B cell (primary cell): Measurements from ENCODE around the gene NR6A1. TPM values are rescaled to one million over a fixed set of nuclear protein-coding genes. Genes with fewer than 3 reads are reported as not detected.

Source experiments
- ATAC-seq: fragments of 200-7000 bp; cut with Tn5 transposase; one replicate; pipeline ENCODE4 v1.10.0; 2021; ENCODE audit warnings: low read depth, mild to moderate bottlenecking, moderate number of reproducible peaks, moderate library complexity
- CTCF ChIA-PET: fragments of 350-600 bp; sonication (Branson Sonifier 250); formaldehyde crosslinking; loops from one replicate; lab custom pipeline; 2021; ENCODE audit warnings: antibody characterized with exemption, inconsistent platforms; lab: Charles Lee
- POLR2A ChIA-PET: fragments of 350-600 bp; sonication (Branson Sonifier 250); formaldehyde crosslinking; loops from one replicate; lab custom pipeline; 2021; ENCODE audit warnings: antibody characterized with exemption; lab: Charles Lee
- DNase-seq: peaks from one replicate; pipeline ENCODE4 v3.0.0; 2013
- H2AFZ ChIP-seq: 2 replicates; pipeline ENCODE4 v1.6.1; 2012; ENCODE audit warnings: mild to moderate bottlenecking, low read depth, low read length; ENCODE audit not compliant: insufficient read depth, poor library complexity, severe bottlenecking
- H3K27ac ChIP-seq, 2 donors: 1 replicate in 1 of 2; 2 replicates in 1 of 2; pipeline ENCODE4 v1.5.1; 2012 to 2013; ENCODE audit warnings: low read length in 2 of 2, mild to moderate bottlenecking in 2 of 2, moderate library complexity in 1 of 2
- H3K27me3 ChIP-seq, 4 experiments: fragments of 200-600 bp in 1 of 4; sonication (generic) in 1 of 4; replicated peaks in 1 of 4; 1 replicate in 2 of 4; 2 replicates in 2 of 4; pipeline versions ENCODE4 v1.6.1 to v1.7.0; 2013 to 2016; ENCODE audit warnings: low read length in 3 of 4, mild to moderate bottlenecking in 2 of 4, mixed read lengths in 1 of 4, moderate library complexity in 1 of 4; ENCODE audit not compliant: insufficient read depth in 4 of 4, control insufficient read depth in 3 of 4; ENCODE audit errors: control extremely low read depth in 1 of 4
- H3K36me3 ChIP-seq, 2 experiments: replicated peaks in 1 of 2; 1 replicate in 1 of 2; 2 replicates in 1 of 2; pipeline versions ENCODE4 v1.6.1 to v1.7.1; 2013; ENCODE audit warnings: low read length in 1 of 2; ENCODE audit not compliant: insufficient read depth in 2 of 2, control insufficient read depth in 1 of 2; ENCODE audit errors: control extremely low read depth in 1 of 2, extremely low read depth in 1 of 2
- H3K4me1 ChIP-seq, 2 donors: fragments of 200-600 bp in 1 of 2; sonication (generic) in 1 of 2; 1 replicate in 1 of 2; 2 replicates in 1 of 2; pipeline versions ENCODE4 v1.5.1 to v1.6.1; 2013 to 2017; ENCODE audit warnings: low read length in 2 of 2; ENCODE audit not compliant: control insufficient read depth in 2 of 2, insufficient read depth in 2 of 2
- H3K4me2 ChIP-seq: replicated peaks from 2 replicates; pipeline ENCODE3; 2012; ENCODE audit warnings: mild to moderate bottlenecking, low read depth, low read length; ENCODE audit not compliant: poor library complexity, severe bottlenecking
- H3K4me3 ChIP-seq, 5 experiments: fragments of 200-600 bp in 1 of 5; sonication (generic) in 1 of 5; 1 replicate in 3 of 5; 2 replicates in 2 of 5; pipeline versions ENCODE4 v1.5.1 to v1.7.0; 2011 to 2016; ENCODE audit warnings: low read length in 4 of 5, mild to moderate bottlenecking in 4 of 5, low read depth in 2 of 5, control low read depth in 1 of 5, moderate library complexity in 1 of 5; ENCODE audit not compliant: insufficient read depth in 1 of 5; ENCODE audit errors: control extremely low read depth in 1 of 5, extremely low read depth in 1 of 5
- H3K79me2 ChIP-seq: fragments of 200-600 bp; sonication (generic); one replicate; pipeline ENCODE4 v1.6.0; 2016; ENCODE audit warnings: low read length; ENCODE audit not compliant: control insufficient read depth, insufficient read depth
- H3K9ac ChIP-seq: fragments of 200-600 bp; sonication (generic); 2 replicates; pipeline ENCODE4 v1.6.1; 2017; ENCODE audit warnings: mild to moderate bottlenecking, low read length, moderate library complexity
- H3K9me3 ChIP-seq, 3 donors: one replicate each; pipeline versions ENCODE4 v1.6.1 to v1.7.1; 2013; ENCODE audit warnings: low read length in 2 of 3; ENCODE audit not compliant: control insufficient read depth in 2 of 3, insufficient read depth in 1 of 3; ENCODE audit errors: control extremely low read depth in 1 of 3
- H4K20me1 ChIP-seq: 2 replicates; pipeline ENCODE4 v1.6.0; 2012; ENCODE audit warnings: mild to moderate bottlenecking, low read length; ENCODE audit not compliant: insufficient read depth, control insufficient read depth, poor library complexity, severe bottlenecking
- H3K27ac Mint-ChIP-seq: one replicate; pipeline ENCODE4 v1.8.0; 2021; ENCODE audit warnings: mixed read lengths
- H3K27me3 Mint-ChIP-seq: one replicate; pipeline ENCODE4 v1.8.0; 2021; ENCODE audit warnings: mixed read lengths
- H3K4me1 Mint-ChIP-seq: one replicate; pipeline ENCODE4 v1.8.0; 2021; ENCODE audit warnings: mixed read lengths
- H3K4me3 Mint-ChIP-seq: one replicate; pipeline ENCODE4 v1.8.0; 2021; ENCODE audit warnings: mixed read lengths
- H3K9me3 Mint-ChIP-seq: one replicate; pipeline ENCODE4 v1.8.0; 2022; ENCODE audit warnings: mixed read lengths; ENCODE audit not compliant: insufficient read depth
- EZH2 ChIP-seq: IDR thresholded peaks from 2 replicates; pipeline ENCODE4 v1.6.1; 2012; ENCODE audit warnings: borderline replicate concordance, low read depth, mild to moderate bottlenecking, moderate library complexity, low read length; ENCODE audit not compliant: insufficient read depth, poor library complexity, severe bottlenecking
- WGBS: methylation state at CpG from one replicate; pipeline ENCODE4 v1.1.5; 2013; ENCODE audit warnings: missing lambda C conversion rate; ENCODE audit not compliant: insufficient coverage; 5-methylcytosine and 5-hydroxymethylcytosine counted together
- intact Hi-C: fragments of 100-400 bp; cut with micrococcal nuclease; formaldehyde crosslinking; loops from one replicate; pipeline ENCODE4 v1.10.0; 2022
- polyA plus RNA-seq: library from polyadenylated mRNA; depleted of rRNA; stranded (reverse); fragments of >200 nt; gene quantifications from 2 replicates; pipeline ENCODE4 v1.2.3, GENCODE V29; 2012
- total RNA-seq, 2 donors: library from RNA; stranded (reverse); fragments of 120-200 nt in 1 of 2; gene quantifications; 1 replicate in 1 of 2; 2 replicates in 1 of 2; pipeline versions ENCODE4 v1.2.3 to v1.2.4, GENCODE V29; 2013 to 2022
- TF ChIP-seq, protein P1 (sequence below): fragments of 200-600 bp; IDR thresholded peaks from one replicate; pipeline ENCODE4 v1.8.0; 2022; ENCODE audit warnings: antibody characterized with exemption, mild to moderate bottlenecking

NR6A1 gene
- total and polyA plus RNA-seq, 2 donors (not counting 1 experiment from before 2014, with no cell fraction given) = 0.09 to 0.67 TPM

DNA sequence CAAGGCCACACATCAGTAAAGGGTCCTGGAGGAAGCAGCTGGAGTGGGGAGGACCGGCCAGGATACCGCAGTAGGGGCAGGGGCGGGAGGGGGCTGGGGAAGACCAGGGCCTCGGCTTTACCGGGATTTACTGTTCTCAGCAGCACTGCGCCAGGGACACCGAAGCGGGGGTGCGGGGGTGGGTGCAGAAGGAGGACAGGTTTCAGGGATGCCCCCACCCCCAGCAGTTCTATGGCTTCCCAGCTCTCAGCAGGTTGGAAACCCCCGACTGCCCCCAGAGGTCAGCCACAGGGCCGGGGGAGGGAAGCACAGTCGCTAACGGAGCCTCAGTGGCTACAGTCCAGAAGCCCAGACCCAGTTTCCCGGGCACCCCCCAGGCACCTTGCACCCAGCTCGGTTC lies 285.2 kb downstream of the NR6A1 start:
- no peak for TF ChIP-seq EZH2
- TF ChIP-seq, protein P1, sequence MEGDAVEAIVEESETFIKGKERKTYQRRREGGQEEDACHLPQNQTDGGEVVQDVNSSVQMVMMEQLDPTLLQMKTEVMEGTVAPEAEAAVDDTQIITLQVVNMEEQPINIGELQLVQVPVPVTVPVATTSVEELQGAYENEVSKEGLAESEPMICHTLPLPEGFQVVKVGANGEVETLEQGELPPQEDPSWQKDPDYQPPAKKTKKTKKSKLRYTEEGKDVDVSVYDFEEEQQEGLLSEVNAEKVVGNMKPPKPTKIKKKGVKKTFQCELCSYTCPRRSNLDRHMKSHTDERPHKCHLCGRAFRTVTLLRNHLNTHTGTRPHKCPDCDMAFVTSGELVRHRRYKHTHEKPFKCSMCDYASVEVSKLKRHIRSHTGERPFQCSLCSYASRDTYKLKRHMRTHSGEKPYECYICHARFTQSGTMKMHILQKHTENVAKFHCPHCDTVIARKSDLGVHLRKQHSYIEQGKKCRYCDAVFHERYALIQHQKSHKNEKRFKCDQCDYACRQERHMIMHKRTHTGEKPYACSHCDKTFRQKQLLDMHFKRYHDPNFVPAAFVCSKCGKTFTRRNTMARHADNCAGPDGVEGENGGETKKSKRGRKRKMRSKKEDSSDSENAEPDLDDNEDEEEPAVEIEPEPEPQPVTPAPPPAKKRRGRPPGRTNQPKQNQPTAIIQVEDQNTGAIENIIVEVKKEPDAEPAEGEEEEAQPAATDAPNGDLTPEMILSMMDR = no peak
- no peak overlapping the region for H3K9ac ChIP-seq
- CTCF ChIA-PET = no interaction called here
- 87% methylated on average over 8 of the region's 15 CpGs for WGBS
- no peaks in the 10 kb centered on the region for H4K20me1 ChIP-seq
- no peaks in the 10 kb centered on the region for H3K79me2 ChIP-seq
- H3K36me3 ChIP-seq = no peaks in the 10 kb centered on the region
- H3K4me1 ChIP-seq = no peaks in the 10 kb centered on the region
- no peaks in the 10 kb centered on the region for H3K27me3 ChIP-seq
- Mint-ChIP-seq H3K4me3 (no peak overlapping the region), H3K4me1 (no peaks in the 10 kb centered on the region), H3K27ac (no peak overlapping the region), H3K9me3 (no peaks in the 10 kb centered on the region), H3K27me3 (peaks cover 11% of the 10 kb centered on the region)
- ATAC-seq = no peak
- H3K9me3 ChIP-seq = peaks cover 0 to 10% (median 0%) of the 10 kb centered on the region in 3 donors
- H3K4me3 ChIP-seq = no peak overlapping the region
- H3K4me2 ChIP-seq = no peak overlapping the region
- intact Hi-C loops = no loop called here
- no peak overlapping the region for H2AFZ ChIP-seq
- no peak for DNase-seq
- H3K27ac ChIP-seq = no peak overlapping the region
- POLR2A ChIA-PET = no interaction called here

DNA sequence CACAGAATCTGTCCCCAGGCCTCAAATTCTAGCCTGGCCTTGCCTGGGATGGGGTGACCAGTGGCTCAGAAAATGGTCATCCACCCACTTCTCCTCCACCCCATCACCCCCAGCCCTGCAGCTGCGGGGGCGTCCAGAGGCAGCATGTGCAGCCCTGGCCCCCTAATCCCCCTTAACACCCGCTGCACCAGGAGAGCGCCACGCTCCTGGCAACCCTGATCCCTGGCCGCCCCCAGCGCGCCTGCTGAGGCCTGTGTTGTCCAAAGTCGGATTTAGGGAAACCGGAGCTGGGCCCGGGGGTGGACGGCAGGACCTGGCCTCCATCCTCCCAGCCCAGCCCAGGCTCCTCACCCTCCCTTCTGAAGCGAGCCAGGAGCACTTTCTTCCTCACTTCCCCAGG lies 285.9 kb downstream of the NR6A1 start:
- no peak overlapping the region for H3K27ac Mint-ChIP-seq
- POLR2A ChIA-PET = no interaction called here

More for the DNA sequence above, 285.9 kb downstream of the NR6A1 start:
- intact Hi-C loops = no loop called here
- Histone ChIP-seq H3K79me2 (no peaks in the 10 kb centered on the region), H4K20me1 (no peaks in the 10 kb centered on the region), H3K27ac (no peak overlapping the region), H3K4me3 (no peak overlapping the region), H3K36me3 (no peaks in the 10 kb centered on the region), H3K4me1 (no peaks in the 10 kb centered on the region), H2AFZ (no peak overlapping the region), H3K9ac (no peak overlapping the region), H3K4me2 (no peak overlapping the region), H3K27me3 (peaks cover 0 to 2% (median 0%) of the 10 kb centered on the region in 4 experiments), H3K9me3 (peaks cover 0 to 10% (median 0%) of the 10 kb centered on the region in 3 donors)
- no peak overlapping the region for H3K4me3 Mint-ChIP-seq
- no peak for DNase-seq
- peaks cover 9% of the 10 kb centered on the region for H3K27me3 Mint-ChIP-seq
- H3K4me1 Mint-ChIP-seq = no peaks in the 10 kb centered on the region
- TF ChIP-seq, protein P1 = no peak
- TF ChIP-seq EZH2 = no peak
- ATAC-seq = no peak
- CTCF ChIA-PET = no interaction called here
- 94% methylated on average over 9 of the region's 13 CpGs for WGBS
- H3K9me3 Mint-ChIP-seq = no peaks in the 10 kb centered on the region
